ENCODE results near the gene ELMO3. TPM values are rescaled to one million over a fixed set of nuclear protein-coding genes. Genes with fewer than 3 reads are reported as not detected.

ELMO3 gene
- total RNA-seq, 1 experiment from 2014 or later: 2.0 TPM

GRCh38 chr16:67162506-67163163 lies 36.3 kb upstream of the ELMO3 start:
- intact Hi-C loops (cut with micrococcal nuclease; ENCODE audit: unreplicated experiment) (no loop called here), in situ Hi-C loops (cut with HindIII; ENCODE audit: low pct_unique_long_range_greater_than_20kb, low sequenced_read_pairs) (no loop called here)
- H3K27me3 ChIP-seq (ENCODE audit: control insufficient read depth, insufficient read depth, low read length): no peaks in the 10 kb centered on the region
- BruUV-seq (replicated peaks): no TSS peak
- ATAC-seq (no peak), DNase-seq (ENCODE audit: low read depth, low spot score) (no peak)
- TF ChIP-seq, protein P1, sequence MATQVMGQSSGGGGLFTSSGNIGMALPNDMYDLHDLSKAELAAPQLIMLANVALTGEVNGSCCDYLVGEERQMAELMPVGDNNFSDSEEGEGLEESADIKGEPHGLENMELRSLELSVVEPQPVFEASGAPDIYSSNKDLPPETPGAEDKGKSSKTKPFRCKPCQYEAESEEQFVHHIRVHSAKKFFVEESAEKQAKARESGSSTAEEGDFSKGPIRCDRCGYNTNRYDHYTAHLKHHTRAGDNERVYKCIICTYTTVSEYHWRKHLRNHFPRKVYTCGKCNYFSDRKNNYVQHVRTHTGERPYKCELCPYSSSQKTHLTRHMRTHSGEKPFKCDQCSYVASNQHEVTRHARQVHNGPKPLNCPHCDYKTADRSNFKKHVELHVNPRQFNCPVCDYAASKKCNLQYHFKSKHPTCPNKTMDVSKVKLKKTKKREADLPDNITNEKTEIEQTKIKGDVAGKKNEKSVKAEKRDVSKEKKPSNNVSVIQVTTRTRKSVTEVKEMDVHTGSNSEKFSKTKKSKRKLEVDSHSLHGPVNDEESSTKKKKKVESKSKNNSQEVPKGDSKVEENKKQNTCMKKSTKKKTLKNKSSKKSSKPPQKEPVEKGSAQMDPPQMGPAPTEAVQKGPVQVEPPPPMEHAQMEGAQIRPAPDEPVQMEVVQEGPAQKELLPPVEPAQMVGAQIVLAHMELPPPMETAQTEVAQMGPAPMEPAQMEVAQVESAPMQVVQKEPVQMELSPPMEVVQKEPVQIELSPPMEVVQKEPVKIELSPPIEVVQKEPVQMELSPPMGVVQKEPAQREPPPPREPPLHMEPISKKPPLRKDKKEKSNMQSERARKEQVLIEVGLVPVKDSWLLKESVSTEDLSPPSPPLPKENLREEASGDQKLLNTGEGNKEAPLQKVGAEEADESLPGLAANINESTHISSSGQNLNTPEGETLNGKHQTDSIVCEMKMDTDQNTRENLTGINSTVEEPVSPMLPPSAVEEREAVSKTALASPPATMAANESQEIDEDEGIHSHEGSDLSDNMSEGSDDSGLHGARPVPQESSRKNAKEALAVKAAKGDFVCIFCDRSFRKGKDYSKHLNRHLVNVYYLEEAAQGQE (IDR thresholded peaks at IDR 0.05; ENCODE audit: insufficient read depth in 1 of 2, low read depth in 2 of 2, low read length in 1 of 2): no peak
- TF ChIP-seq, protein P2, sequence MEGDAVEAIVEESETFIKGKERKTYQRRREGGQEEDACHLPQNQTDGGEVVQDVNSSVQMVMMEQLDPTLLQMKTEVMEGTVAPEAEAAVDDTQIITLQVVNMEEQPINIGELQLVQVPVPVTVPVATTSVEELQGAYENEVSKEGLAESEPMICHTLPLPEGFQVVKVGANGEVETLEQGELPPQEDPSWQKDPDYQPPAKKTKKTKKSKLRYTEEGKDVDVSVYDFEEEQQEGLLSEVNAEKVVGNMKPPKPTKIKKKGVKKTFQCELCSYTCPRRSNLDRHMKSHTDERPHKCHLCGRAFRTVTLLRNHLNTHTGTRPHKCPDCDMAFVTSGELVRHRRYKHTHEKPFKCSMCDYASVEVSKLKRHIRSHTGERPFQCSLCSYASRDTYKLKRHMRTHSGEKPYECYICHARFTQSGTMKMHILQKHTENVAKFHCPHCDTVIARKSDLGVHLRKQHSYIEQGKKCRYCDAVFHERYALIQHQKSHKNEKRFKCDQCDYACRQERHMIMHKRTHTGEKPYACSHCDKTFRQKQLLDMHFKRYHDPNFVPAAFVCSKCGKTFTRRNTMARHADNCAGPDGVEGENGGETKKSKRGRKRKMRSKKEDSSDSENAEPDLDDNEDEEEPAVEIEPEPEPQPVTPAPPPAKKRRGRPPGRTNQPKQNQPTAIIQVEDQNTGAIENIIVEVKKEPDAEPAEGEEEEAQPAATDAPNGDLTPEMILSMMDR (IDR thresholded peaks at IDR 0.05): no peak
- H3K4me3 ChIP-seq (ENCODE audit: low read depth in 2 of 2, low read length in 2 of 2): no peak overlapping the region
- H3K36me3 ChIP-seq (ENCODE audit: control insufficient read depth, insufficient read depth, low read length): no peaks in the 10 kb centered on the region
- H3K9me3 ChIP-seq (ENCODE audit: control insufficient read depth, insufficient read depth, low read depth, low read length): no peaks in the 10 kb centered on the region
- ChIA-PET POLR2A (no interaction called here), CTCF (no interaction called here)
- no peaks in the 10 kb centered on the region for H3K4me1 ChIP-seq (ENCODE audit: control insufficient read depth, insufficient read depth, low read length)
- H3K27ac ChIP-seq (ENCODE audit: low read length): no peak overlapping the region

GRCh38 chr16:67163164-67163998 lies 35.5 kb upstream of the ELMO3 start:
- DNase-seq (ENCODE audit: low read depth, low spot score) (no peak), ATAC-seq (no peak)
- intact Hi-C loops (cut with micrococcal nuclease; ENCODE audit: unreplicated experiment) (no loop called here), in situ Hi-C loops (cut with HindIII; ENCODE audit: low pct_unique_long_range_greater_than_20kb, low sequenced_read_pairs) (no loop called here)
- H3K9me3 ChIP-seq (ENCODE audit: control insufficient read depth, insufficient read depth, low read depth, low read length): no peaks in the 10 kb centered on the region
- ChIA-PET CTCF (no interaction called here), POLR2A (no interaction called here)
- H3K27ac ChIP-seq (ENCODE audit: low read length): no peak overlapping the region
- H3K27me3 ChIP-seq (ENCODE audit: control insufficient read depth, insufficient read depth, low read length): no peaks in the 10 kb centered on the region
- TF ChIP-seq, protein P2 (IDR thresholded peaks at IDR 0.05): no peak
- TF ChIP-seq POLR2AphosphoS5 (IDR thresholded peaks at IDR 0.05; ENCODE audit: low read depth, low read length) (no peak), TCF7L2 (IDR thresholded peaks at IDR 0.05; ENCODE audit: low read depth, low read length) (no peak), SIN3A (IDR thresholded peaks at IDR 0.05; ENCODE audit: borderline replicate concordance, insufficient read depth, low read depth, low read length) (no peak)
- TF ChIP-seq, protein P1 (IDR thresholded peaks at IDR 0.05; ENCODE audit: insufficient read depth in 1 of 2, low read depth in 2 of 2, low read length in 1 of 2): no peak
- H3K4me1 ChIP-seq (ENCODE audit: control insufficient read depth, insufficient read depth, low read length): no peaks in the 10 kb centered on the region
- no peaks in the 10 kb centered on the region for H3K36me3 ChIP-seq (ENCODE audit: control insufficient read depth, insufficient read depth, low read length)
- H3K4me3 ChIP-seq (ENCODE audit: low read depth in 2 of 2, low read length in 2 of 2): no peak overlapping the region
- no TSS peak for BruUV-seq (replicated peaks)
